Measurements from ENCODE around the gene ADAMTS12. TPM values are rescaled to one million over a fixed set of nuclear protein-coding genes. Genes with fewer than 3 reads are reported as not detected.

Gene ADAMTS12
- total RNA-seq, 4 donors from 2014 or later, result 0.60 to 4.1 (median 1.3) TPM

GRCh38 chr5:33829430-33829829 lies 62.4 kb downstream of the ADAMTS12 start:
- Histone ChIP-seq H3K4me1 (no peaks in the 10 kb centered on the region), H3K36me3 (no peaks in the 10 kb centered on the region), H3K9me3 (no peaks in the 10 kb centered on the region), H3K4me3 (no peak overlapping the region), H3K27ac (no peak overlapping the region), H3K27me3 (no peaks in the 10 kb centered on the region)
- in situ Hi-C loops (cut with MboI; ENCODE audit: low pct_ligation_motif_present in 1 of 4, low pct_unique_long_range_greater_than_20kb in 1 of 4, low sequenced_read_pairs in 3 of 4), result no loop called here
- intact Hi-C loops (cut with DNase I; ENCODE audit: low total_unique reads), result no loop called here
- 72 to 83% methylated on average over 1 of the region's 1 CpG for WGBS, 2 donors (ENCODE audit: low coverage in 1 of 2)
- TF ChIP-seq EP300 (IDR thresholded peaks at IDR 0.05; ENCODE audit: low read depth), result no peak
- no peak for TF ChIP-seq POLR2A (IDR thresholded peaks at IDR 0.05)
- no peak for TF ChIP-seq POLR2AphosphoS5 (IDR thresholded peaks at IDR 0.05)
- TF ChIP-seq CTCF (IDR thresholded peaks at IDR 0.05), result no peak
- no peak for DNase-seq

- H3K4me3 ChIP-seq, result no peak overlapping the region
- intact Hi-C loops (cut with DNase I; ENCODE audit: low total_unique reads) (no loop called here), in situ Hi-C loops (cut with MboI; ENCODE audit: low pct_ligation_motif_present in 1 of 4, low pct_unique_long_range_greater_than_20kb in 1 of 4, low sequenced_read_pairs in 3 of 4) (no loop called here)
- no peak overlapping the region for H3K27ac ChIP-seq
- DNase-seq, result no peak
- no peaks in the 10 kb centered on the region for H3K36me3 ChIP-seq
- no peaks in the 10 kb centered on the region for H3K4me1 ChIP-seq
- H3K27me3 ChIP-seq, result no peaks in the 10 kb centered on the region
- H3K9me3 ChIP-seq, result no peaks in the 10 kb centered on the region
- WGBS, 2 donors (ENCODE audit: low coverage in 1 of 2), result 64 to 88% methylated on average over 5 to 7 of the region's 7 CpGs
- TF ChIP-seq EP300 (IDR thresholded peaks at IDR 0.05; ENCODE audit: low read depth), result no peak
- TF ChIP-seq CTCF (IDR thresholded peaks at IDR 0.05), result no peak
- no peak for TF ChIP-seq POLR2A (IDR thresholded peaks at IDR 0.05)
- no peak for TF ChIP-seq POLR2AphosphoS5 (IDR thresholded peaks at IDR 0.05)
These were observed 63.0 kb downstream of the ADAMTS12 start for GRCh38 chr5:33828626-33829308.

- in situ Hi-C loops (cut with MboI; ENCODE audit: low pct_ligation_motif_present in 1 of 4, low pct_unique_long_range_greater_than_20kb in 1 of 4, low sequenced_read_pairs in 3 of 4), result no loop called here
- Histone ChIP-seq H3K4me1 (no peaks in the 10 kb centered on the region), H3K4me3 (no peak overlapping the region), H3K27me3 (no peaks in the 10 kb centered on the region), H3K36me3 (no peaks in the 10 kb centered on the region), H3K9me3 (no peaks in the 10 kb centered on the region), H3K27ac (no peak overlapping the region)
- 50 to 73% methylated on average over 1 of the region's 1 CpG for WGBS, 2 donors (ENCODE audit: low coverage in 1 of 2)
- no peak for DNase-seq
- no peak for TF ChIP-seq CTCF (IDR thresholded peaks at IDR 0.05)
- TF ChIP-seq POLR2AphosphoS5 (IDR thresholded peaks at IDR 0.05), result no peak
- no peak for TF ChIP-seq POLR2A (IDR thresholded peaks at IDR 0.05)
- no peak for TF ChIP-seq EP300 (IDR thresholded peaks at IDR 0.05; ENCODE audit: low read depth)
- intact Hi-C loops (cut with DNase I; ENCODE audit: low total_unique reads), result no loop called here
These were observed 63.9 kb downstream of the ADAMTS12 start for GRCh38 chr5:33827885-33828284.

GRCh38 chr5:33827018-33827707 lies 64.6 kb downstream of the ADAMTS12 start:
- no peak for DNase-seq
- Histone ChIP-seq H3K4me3 (no peak overlapping the region), H3K27me3 (no peaks in the 10 kb centered on the region), H3K27ac (no peak overlapping the region), H3K9me3 (no peaks in the 10 kb centered on the region), H3K36me3 (no peaks in the 10 kb centered on the region), H3K4me1 (no peaks in the 10 kb centered on the region)
- WGBS, 2 donors (ENCODE audit: low coverage in 1 of 2), result 69 to 77% methylated on average over 4 to 7 of the region's 7 CpGs
- TF ChIP-seq CTCF (IDR thresholded peaks at IDR 0.05) (no peak), EP300 (IDR thresholded peaks at IDR 0.05; ENCODE audit: low read depth) (no peak), POLR2A (IDR thresholded peaks at IDR 0.05) (no peak), POLR2AphosphoS5 (IDR thresholded peaks at IDR 0.05) (no peak)
- in situ Hi-C loops (cut with MboI; ENCODE audit: low pct_ligation_motif_present in 1 of 4, low pct_unique_long_range_greater_than_20kb in 1 of 4, low sequenced_read_pairs in 3 of 4) (no loop called here), intact Hi-C loops (cut with DNase I; ENCODE audit: low total_unique reads) (no loop called here)

Data from transverse colon (tissue), 4 donors.